ENCODE results near the gene ELANE. TPM values are rescaled to one million over a fixed set of nuclear protein-coding genes. Genes with fewer than 3 reads are reported as not detected.

Gene ELANE
- total RNA-seq (ENCODE audit: unreplicated experiment) = not detected
- long read RNA-seq = 0 reads

GRCh38 chr19:852136-853013, at the start of gene ELANE:
TSS of gene ELANE (plus strand) at chr19:852303. CDS start at chr19:852329, 26 bp downstream.
- no peak for TF ChIP-seq CTCF (IDR thresholded peaks at IDR 0.05; ENCODE audit: unreplicated experiment)
- no peak within 1 kb of the TSS for H3K4me3 Mint-ChIP-seq (ENCODE audit: unreplicated experiment)
- no peaks in the 10 kb centered on the region for H3K9me3 Mint-ChIP-seq (ENCODE audit: unreplicated experiment)
- no peaks in the 10 kb centered on the region for H3K4me1 Mint-ChIP-seq (ENCODE audit: unreplicated experiment)
- H3K27me3 Mint-ChIP-seq (ENCODE audit: unreplicated experiment) = no peaks in the 10 kb centered on the region
- H3K36me3 Mint-ChIP-seq (ENCODE audit: low read depth, unreplicated experiment) = no peaks in the 10 kb centered on the region
- H3K27ac Mint-ChIP-seq (ENCODE audit: unreplicated experiment) = no peak within 1 kb of the TSS
- no peak for DNase-seq (ENCODE audit: low spot score)

DNA sequence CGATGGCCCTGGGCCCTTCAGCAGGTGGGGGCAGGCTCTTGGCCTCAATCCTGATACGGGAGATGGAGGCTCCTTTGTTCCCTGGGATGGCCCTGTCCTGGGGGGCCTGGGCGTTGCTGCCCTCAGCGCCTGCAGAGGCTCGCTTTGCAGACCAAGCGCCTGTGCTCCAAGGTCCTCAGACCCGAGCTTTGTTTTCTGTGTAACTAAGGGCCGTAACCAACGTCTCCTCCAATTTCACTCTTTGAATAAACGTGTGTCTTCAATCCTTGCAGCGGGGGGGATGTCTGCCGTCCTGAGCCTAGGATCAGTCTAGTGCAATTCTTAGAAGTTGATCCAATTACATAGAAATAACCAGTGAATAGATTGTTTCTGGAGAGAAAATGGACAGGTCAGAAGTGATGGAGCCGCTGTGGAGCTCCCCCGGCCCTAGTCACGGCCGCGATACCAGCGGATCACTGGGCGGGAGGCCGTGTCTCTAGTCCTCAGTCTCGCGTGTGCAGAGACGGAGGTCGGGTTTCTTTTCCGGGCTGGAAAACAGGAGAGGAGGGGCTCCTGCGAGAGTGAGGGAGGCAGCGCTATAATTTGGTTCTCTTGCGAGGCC, 49.5 kb upstream of the ELANE start:
- peak overlapping the region; percentile 21 for H3K4me3 Mint-ChIP-seq (ENCODE audit: unreplicated experiment)
- H3K9me3 Mint-ChIP-seq (ENCODE audit: unreplicated experiment) = no peaks in the 10 kb centered on the region
- H3K27me3 Mint-ChIP-seq (ENCODE audit: unreplicated experiment) = peaks cover 43% of the 10 kb centered on the region
- no peak for DNase-seq (ENCODE audit: low spot score)
- no peak for TF ChIP-seq CTCF (IDR thresholded peaks at IDR 0.05; ENCODE audit: unreplicated experiment)
- H3K27ac Mint-ChIP-seq (ENCODE audit: unreplicated experiment) = peak overlapping the region; percentile 46
- H3K4me1 Mint-ChIP-seq (ENCODE audit: unreplicated experiment) = peaks cover 37% of the 10 kb centered on the region
- H3K36me3 Mint-ChIP-seq (ENCODE audit: low read depth, unreplicated experiment) = peaks cover 41% of the 10 kb centered on the region

DNA sequence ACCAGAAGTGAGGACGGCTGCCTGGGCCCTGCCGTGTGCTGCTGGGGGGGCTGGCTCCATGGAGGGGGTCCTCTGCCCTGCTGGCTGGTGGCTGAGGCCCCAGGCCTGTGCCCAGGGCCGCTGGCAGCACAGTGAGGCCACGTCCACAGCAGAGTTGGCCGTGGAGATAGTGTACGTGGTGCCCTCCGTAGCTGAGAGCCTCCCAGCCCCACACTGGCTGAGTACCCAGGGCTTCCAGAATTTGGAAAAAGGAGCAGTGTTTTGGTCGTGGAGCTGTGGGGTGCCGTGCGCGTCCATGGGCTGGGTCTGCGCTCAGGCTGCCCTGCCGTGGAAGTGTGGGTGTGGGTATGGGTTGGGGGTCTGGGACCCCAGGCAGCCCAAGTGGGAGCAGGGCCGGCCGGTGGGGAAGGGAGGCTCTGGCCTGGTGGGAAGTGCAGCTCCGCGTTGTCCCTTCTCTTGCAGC, 49.0 kb upstream of the ELANE start:
- no peak for DNase-seq (ENCODE audit: low spot score)
- Mint-ChIP-seq H3K27ac (ENCODE audit: unreplicated experiment) (no peak overlapping the region), H3K27me3 (ENCODE audit: unreplicated experiment) (peaks cover 47% of the 10 kb centered on the region), H3K9me3 (ENCODE audit: unreplicated experiment) (no peaks in the 10 kb centered on the region), H3K36me3 (ENCODE audit: low read depth, unreplicated experiment) (peaks cover 44% of the 10 kb centered on the region), H3K4me1 (ENCODE audit: unreplicated experiment) (peaks cover 40% of the 10 kb centered on the region), H3K4me3 (ENCODE audit: unreplicated experiment) (no peak overlapping the region)
- no peak for TF ChIP-seq CTCF (IDR thresholded peaks at IDR 0.05; ENCODE audit: unreplicated experiment)

DNA sequence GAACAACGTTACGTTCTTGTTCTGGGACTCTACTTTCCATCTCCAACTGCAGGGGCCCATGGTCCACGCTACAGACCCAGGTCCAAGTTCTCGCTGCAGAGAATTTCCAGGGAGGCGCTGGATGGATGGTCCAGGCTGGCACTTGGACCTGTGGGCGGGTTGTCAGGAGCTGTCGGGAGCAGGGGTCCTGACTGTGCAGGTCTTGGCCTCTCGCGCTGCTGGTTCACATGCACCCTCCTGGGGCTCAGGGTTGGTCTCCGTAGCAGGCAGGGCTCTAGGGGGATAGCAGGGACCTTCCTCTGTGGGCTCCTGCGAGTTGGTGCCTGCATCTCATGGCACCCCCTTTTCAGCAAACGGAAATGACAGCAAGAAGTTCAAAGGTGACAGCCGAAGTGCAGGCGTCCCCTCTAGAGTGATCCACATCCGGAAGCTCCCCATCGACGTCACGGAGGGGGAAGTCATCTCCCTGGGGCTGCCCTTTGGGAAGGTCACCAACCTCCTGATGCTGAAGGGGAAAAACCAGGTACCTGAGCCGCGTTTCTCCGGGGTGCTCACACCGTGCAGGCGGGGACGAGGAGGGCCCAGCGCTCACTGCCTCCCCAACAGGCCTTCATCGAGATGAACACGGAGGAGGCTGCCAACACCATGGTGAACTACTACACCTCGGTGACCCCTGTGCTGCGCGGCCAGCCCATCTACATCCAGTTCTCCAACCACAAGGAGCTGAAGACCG, 48.3 kb upstream of the ELANE start:
- peaks cover 39% of the 10 kb centered on the region for H3K4me1 Mint-ChIP-seq (ENCODE audit: unreplicated experiment)
- H3K27me3 Mint-ChIP-seq (ENCODE audit: unreplicated experiment) = peaks cover 46% of the 10 kb centered on the region
- TF ChIP-seq CTCF (IDR thresholded peaks at IDR 0.05; ENCODE audit: unreplicated experiment) = no peak
- H3K9me3 Mint-ChIP-seq (ENCODE audit: unreplicated experiment) = no peaks in the 10 kb centered on the region
- no peak overlapping the region for H3K27ac Mint-ChIP-seq (ENCODE audit: unreplicated experiment)
- DNase-seq (ENCODE audit: low spot score) = no peak
- H3K4me3 Mint-ChIP-seq (ENCODE audit: unreplicated experiment) = peak overlapping the region; percentile 51
- H3K36me3 Mint-ChIP-seq (ENCODE audit: low read depth, unreplicated experiment) = peaks cover 41% of the 10 kb centered on the region
